GM18907 (cell line): ENCODE data around the gene PCDHA4.
"Not testable (repeated sequence)": the region's sequence is repeated elsewhere in the genome, so short reads cannot be mapped to it uniquely, and the experiment has no call there.

Experiments used
- ATAC-seq: cut with Tn5 transposase; IDR thresholded peaks from one replicate; pipeline ENCODE4 v1.9.1; 2021; ENCODE audit warnings: mild to moderate bottlenecking, moderate library complexity; ENCODE audit not compliant: unreplicated experiment

PCDHA4 gene

GRCh38 chr5:140806834-140807775 is at the start of gene PCDHA4:
TSS of gene PCDHA4 (plus strand) at chr5:140807068.
- no peak for ATAC-seq

- no peak for ATAC-seq
Measured at GRCh38 chr5:140764177-140764973, 42.5 kb upstream of the PCDHA4 start.

GRCh38 chr5:140767444-140767843 is 39.4 kb upstream of the PCDHA4 start:
- ATAC-seq, result no peak

- ATAC-seq, result no peak
Measured at GRCh38 chr5:140780512-140780911, 26.4 kb upstream of the PCDHA4 start.

DNA sequence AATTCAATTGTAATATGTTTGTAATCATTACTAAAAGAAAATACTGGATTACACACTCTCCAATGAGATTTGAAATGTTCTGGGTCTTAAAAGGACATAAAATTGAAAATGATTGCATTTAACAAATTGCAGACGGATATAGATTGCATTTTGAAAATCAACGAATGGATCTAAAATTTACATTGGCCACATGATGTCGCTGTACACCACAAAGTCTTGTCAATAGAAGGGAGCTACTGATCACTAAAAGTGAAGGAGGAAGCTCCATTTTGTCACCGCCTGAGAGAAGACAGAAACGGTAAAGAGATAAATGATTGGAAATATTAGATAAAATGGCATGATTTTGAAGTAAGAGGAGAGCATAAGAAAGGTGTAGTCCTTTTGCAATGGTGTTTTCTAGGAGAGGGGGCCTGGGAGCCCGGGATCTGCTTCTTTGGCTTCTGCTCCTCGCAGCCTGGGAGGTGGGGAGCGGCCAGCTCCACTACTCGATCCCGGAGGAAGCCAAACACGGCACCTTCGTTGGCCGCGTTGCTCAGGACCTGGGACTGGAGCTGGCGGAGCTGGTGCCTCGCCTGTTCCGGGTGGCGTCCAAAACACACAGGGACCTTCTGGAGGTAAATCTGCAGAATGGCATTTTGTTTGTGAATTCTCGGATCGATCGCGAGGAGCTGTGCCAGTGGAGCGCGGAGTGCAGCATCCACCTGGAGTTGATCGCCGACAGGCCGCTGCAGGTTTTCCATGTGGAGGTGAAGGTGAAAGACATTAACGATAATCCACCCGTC is 20.8 kb upstream of the PCDHA4 start, which contains the start of gene PCDHA1:
Gene PCDHA1 (plus strand): TSS at position 236 of the 782 bp plus-strand sequence.
- no peak for ATAC-seq

DNA sequence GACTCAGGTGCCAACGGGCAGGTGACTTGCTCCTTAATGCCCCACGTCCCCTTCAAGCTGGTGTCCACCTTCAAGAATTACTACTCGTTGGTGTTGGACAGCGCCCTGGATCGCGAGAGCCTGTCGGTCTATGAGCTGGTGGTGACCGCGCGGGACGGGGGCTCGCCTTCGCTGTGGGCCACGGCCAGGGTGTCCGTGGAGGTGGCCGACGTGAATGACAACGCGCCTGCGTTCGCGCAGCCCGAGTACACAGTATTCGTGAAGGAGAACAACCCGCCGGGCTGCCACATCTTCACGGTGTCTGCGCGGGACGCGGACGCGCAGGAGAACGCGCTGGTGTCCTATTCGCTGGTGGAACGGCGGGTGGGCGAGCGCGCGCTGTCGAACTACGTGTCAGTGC is 19.4 kb upstream of the PCDHA4 start:
- not testable (repeated sequence) for ATAC-seq

- ATAC-seq, result not testable (repeated sequence)
Measured at GRCh38 chr5:140787849-140788504, 18.9 kb upstream of the PCDHA4 start.

- ATAC-seq, result no peak
Measured at GRCh38 chr5:140791089-140791488, 15.8 kb upstream of the PCDHA4 start.

GRCh38 chr5:140794595-140795258 is 12.1 kb upstream of the PCDHA4 start, which contains the start of gene PCDHA2:
TSS of gene PCDHA2 (plus strand) at chr5:140794852.
- no peak for ATAC-seq

DNA sequence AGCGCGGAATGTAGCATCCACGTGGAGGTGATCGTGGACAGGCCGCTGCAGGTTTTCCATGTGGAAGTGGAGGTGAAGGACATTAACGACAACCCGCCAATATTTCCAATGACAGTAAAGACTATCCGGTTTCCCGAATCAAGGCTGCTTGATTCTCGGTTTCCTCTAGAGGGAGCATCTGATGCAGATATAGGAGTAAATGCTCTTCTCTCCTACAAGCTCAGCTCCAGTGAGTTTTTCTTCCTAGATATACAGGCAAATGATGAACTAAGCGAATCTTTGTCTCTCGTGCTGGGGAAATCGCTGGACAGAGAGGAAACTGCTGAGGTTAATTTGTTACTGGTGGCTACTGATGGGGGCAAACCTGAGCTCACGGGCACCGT is 11.6 kb upstream of the PCDHA4 start:
- no peak for ATAC-seq

- not testable (repeated sequence) for ATAC-seq
Measured at GRCh38 chr5:140796072-140796717, 10.7 kb upstream of the PCDHA4 start.

DNA sequence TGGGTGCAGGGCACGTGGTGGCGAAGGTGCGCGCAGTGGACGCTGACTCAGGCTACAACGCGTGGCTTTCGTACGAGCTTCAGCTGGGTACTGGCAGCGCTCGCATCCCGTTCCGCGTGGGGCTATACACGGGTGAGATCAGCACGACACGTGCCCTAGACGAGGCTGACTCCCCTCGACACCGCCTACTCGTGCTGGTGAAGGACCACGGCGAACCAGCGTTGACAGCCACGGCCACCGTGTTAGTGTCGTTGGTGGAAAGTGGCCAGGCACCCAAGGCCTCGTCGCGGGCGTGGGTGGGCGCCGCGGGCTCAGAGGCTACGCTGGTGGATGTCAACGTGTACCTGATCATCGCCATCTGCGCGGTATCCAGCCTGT is 10.2 kb upstream of the PCDHA4 start:
- no peak for ATAC-seq

- no peak for ATAC-seq
Measured at GRCh38 chr5:140800816-140801493, 5.9 kb upstream of the PCDHA4 start, which contains the start of gene PCDHA3. TSS of gene PCDHA3 (plus strand) at chr5:140801057.

- ATAC-seq, result no peak
Measured at GRCh38 chr5:140801494-140801841, 5.4 kb upstream of the PCDHA4 start.

- not testable (repeated sequence) for ATAC-seq
Measured at GRCh38 chr5:140802381-140802780, 4.5 kb upstream of the PCDHA4 start.

DNA sequence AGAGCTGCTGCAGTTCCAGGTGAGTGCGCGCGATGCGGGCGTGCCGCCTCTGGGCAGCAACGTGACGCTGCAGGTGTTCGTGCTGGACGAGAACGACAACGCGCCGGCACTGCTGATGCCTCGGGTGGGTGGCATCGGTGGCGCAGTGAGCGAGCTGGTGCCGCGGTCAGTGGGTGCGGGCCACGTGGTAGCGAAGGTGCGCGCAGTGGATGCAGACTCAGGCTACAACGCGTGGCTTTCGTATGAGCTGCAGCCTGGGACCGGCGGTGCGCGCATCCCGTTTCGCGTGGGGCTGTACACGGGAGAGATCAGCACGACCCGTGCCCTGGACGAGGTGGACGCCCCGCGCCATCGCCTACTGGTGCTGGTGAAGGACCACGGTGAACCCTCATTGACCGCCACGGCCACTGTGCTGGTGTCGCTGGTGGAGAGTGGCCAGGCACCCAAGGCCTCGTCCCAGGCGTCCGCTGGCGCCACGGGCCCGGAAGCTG is 4.0 kb upstream of the PCDHA4 start:
- no peak for ATAC-seq

- ATAC-seq, result not testable (repeated sequence)
Measured at GRCh38 chr5:140808241-140808888, 1.5 kb downstream of the PCDHA4 start.

- ATAC-seq, result no peak
Measured at GRCh38 chr5:140808889-140809291, 2.0 kb downstream of the PCDHA4 start.
